SHP77 treated with DMSO at 0.1 percent for 48 hours (cell line): Measurements from ENCODE around the gene SLC7A14.

ENCODE experiments used
- DNase-seq: peaks from one replicate; lab custom pipeline; 2025; lab: John Stamatoyannopoulos, UW

Gene SLC7A14

GRCh38 chr3:170496868-170497140 is 89.1 kb downstream of the SLC7A14 start:
- DNase-seq: no peak

DNA sequence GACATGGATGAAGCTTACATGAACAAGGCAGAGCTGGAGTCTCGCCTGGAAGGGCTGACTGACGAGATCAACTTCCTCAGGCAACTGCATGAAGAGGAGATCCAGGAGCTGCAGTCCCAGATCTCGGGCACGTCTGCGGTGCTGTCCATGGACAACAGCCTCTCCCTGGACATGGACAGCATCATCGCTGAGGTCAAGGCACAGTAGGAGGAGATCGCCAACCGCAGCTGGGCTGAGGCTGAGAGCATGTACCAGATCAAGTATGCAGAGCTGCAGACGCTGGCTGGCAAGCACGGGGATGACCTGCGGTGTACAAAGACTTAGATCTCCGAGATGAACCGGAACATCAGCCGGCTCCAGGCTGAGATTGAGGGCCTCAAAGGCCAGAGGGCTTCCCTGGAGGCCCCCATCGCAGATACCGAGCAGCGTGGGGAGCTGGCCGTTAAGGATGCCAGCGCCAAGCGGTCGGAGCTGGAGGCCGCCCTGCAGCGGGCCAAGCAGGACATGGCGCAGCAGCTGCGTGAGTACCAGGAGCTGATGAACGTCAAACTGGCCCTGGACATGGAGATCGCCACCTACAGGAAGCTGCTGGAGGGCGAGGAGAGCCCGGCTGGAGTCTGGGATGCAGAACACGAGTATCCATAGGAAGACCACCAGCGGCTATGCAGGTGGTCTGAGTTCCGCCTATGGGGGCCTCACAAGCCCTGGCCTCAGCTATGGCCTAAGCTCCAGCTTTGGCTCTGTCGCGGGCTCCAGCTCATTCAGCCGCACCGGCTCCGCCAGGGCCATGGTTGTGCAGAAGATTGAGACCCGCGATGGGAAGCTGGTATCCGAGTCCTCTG is 89.6 kb downstream of the SLC7A14 start:
- DNase-seq: no peak

DNA sequence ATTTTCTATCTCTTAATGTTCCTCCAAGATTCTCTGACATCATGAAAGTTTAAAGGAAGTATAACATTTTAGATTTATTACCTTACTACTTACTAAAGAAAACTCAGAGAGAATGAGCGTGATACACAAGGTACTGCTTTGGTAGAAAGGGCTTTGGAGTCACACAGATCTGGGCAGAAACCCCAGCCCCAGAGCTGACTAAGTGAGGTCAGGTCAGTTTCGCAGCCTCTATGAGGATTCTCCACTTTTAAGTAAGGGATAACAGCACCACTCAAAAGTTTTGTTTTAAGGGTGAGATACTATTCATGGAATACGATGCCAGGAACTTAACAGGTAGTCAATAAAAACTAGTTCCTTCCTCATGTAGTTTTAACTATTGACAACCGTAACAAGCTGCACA is 91.1 kb downstream of the SLC7A14 start:
- DNase-seq: no peak

GRCh38 chr3:170493712-170494182 is 92.1 kb downstream of the SLC7A14 start:
- DNase-seq: no peak

DNA sequence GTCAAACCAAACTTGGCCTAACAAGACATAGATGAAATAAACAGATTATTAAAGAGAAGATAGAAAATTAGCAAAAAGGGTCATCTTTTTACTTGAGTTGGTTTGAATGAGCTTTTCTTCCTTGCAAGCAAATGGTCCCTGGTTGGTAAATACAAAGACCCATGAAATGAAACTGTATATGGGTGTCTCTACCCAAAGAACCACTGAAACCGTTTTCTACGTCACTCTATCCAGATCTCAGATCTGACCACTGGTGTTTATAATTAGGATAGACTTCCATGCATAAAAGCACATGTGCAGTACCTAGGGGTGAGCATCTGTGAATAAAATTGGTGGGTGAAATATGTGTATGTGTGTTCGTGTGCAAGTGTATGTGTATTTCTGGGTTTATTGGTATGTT is 94.0 kb downstream of the SLC7A14 start:
- no peak for DNase-seq

DNA sequence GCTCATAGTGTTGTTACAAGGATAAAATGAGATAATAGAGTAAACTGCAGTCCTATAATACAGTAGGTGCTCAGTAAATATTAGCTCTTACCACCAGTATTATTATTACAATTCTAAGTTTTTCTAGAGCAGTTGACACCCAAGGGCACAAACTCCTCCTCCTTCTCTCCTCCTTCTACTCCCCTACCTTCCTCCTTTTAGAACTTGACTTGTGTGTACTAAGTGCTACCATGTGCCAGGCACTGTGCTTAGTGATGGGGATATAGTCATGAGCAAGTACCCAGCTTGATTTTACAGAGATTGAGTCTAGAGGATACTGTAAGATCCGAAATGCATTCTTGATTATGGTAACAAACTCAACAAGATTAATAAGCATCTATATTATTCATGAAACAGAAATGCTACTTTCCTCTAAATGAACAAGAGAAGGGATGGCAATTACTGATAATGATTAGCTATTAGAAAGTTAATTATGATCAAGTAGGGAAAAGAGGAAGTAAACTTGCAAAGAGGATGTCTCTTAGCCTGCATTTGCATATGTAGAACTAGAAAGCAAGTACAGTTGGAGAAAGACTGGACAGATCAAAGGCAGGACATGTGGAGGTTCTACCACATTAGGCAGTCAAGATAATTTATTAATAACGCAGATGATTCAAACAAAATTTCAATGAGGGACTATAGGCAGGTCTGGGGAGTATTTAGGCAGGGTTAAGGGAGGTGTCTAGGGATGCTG is 94.9 kb downstream of the SLC7A14 start:
- DNase-seq: no peak

DNA sequence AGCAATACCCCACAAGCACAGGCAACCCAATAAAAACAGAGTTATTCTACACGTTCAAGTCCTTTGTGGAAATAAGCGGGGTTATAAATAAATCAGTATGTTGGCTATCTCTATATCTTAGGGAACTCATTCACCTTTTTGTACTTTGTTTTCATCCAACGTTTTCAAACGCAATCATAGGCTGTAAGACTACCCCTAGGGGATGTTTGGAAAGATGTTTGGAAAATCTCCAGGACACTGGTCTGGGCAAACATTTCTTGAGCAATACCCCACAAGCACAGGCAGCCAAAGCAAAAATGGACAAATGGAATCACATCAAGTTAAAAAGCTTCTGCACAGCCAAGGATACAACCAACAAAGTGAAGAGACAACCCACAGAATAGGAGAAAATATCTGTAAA is 97.1 kb downstream of the SLC7A14 start:
- DNase-seq: no peak

DNA sequence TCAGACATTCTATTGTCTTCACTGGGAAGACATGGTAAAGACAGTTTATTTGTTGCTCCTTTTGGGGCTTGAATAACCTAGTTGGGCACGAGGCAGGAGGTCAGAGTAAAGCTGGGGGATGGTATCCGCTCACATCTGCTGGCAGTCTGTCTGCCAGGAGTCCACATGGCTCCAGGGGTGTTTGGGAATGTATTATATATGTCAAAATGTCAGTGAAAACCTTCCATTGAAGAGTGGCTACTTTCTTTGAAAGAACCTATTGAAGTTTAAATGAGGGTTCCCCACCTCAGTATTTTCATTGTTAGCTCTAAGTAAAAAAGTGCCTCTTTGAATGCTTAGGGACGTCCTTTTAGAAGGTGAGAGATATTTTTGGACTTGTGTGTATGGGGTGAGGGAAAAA is 98.8 kb downstream of the SLC7A14 start:
- DNase-seq: no peak

DNA sequence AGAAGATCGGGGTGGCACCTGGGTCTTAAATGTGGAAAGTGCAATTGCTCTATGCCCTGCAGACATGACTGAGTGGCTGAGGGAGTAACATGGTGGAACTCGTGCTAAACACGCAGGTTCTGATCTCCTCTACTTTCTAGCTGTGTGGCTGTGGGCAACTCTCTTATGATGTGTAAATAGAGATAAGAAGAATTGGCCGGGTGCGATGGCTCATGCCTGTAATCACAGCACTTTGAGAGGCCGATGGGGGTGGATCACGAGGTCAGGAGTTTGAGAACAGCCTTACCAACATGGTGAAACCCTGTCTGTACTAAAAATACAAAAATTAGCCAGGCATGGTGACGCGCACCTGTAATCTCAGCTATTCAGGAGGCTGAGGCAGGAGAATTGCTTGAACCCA is 99.5 kb downstream of the SLC7A14 start:
- no peak for DNase-seq

DNA sequence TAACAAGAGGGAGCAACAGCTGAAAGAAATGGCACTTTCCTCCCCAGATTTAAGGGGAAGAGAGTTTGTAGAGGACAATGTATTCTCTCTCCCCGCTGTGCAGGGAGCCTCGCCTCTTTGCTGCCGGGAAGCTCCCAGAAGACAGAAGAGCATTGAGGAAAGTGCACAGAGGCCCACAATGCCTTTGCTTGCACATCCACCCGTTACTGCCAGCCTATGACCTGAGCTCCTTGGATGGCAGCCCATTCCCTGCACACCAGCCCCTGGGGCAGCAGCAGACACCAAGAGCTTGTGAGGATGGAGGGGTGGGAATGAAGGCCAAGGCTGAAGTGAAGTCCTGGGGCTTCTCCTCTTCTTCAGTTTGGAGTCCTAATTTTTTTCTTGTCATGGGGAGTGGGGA is 100.2 kb downstream of the SLC7A14 start:
- DNase-seq: no peak

DNA sequence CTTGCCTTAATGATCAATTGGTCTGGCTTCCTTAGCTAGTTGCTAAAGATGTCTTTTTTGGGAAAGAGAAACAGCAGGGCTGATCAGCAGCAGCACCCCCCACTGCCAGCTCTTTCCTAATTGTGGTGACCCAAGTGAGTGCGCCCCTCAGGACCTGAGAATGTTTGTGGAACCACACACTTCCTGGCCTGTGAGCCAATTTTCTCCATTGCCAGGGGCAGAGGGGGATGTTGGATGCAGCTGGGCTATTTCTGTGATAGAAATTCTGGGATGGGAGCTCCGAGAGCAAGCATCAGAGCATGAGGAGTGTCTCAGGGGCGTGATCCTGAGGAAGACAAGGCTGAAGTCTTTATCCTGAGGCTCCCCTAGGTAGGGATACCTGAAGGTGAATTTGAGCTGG is 100.6 kb downstream of the SLC7A14 start:
- DNase-seq: no peak

GRCh38 chr3:170484869-170485268 is 101.0 kb downstream of the SLC7A14 start:
- DNase-seq: no peak

DNA sequence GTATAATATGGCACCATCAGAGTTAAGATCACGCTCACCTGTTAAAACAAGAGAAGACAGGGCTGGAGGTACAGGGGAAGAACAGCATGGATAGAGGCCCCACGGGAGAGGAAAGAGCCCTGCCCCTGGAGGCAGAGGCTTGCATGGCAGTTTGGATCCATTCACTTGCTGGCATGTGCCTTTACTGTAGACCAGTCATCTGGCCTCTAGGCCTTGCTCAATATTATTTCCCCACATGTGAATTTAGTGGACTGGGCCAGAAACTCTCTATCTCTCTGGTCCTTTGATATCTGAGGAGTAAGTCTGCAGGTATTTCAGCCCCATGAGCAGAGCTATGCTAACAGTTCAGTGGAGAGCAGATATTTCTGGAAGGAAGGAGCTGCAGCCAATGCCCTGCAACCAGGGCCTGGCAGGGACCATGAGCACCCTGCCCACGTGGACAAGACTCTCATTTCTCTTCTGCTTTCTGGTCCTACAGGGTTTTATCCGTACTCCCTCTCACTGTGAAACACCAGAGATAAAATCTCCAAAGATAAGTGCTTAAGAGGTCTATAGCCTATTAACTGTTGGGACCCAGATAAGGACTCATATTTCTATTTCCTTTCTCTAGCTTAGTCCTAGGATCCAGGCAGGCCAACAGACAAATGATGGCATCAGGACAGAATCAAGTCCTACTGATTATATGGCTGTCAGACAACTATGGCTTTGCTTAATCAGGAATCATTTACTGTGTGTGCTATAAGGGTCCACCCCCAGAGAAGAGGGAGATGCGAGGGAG is 102.2 kb downstream of the SLC7A14 start:
- DNase-seq: no peak

DNA sequence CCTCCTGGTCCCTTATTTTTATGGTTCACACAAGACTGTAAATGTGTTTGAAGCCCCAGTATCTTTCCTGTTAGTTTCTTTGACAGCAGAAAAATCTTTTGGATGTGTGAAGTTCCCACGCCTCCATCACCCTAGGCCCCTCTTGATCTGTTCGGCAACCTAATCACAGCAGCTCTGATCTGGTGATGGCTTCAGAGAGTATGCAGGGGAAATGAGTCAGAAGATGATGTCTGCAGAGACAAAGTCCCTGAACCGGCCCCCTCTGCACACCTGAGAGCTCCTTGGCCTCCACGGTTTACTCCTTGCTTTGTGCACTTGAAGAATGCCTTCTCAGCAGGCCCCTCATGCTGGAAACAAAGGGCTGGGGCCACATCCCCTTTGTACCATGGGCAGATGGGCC is 103.7 kb downstream of the SLC7A14 start:
- no peak for DNase-seq

DNA sequence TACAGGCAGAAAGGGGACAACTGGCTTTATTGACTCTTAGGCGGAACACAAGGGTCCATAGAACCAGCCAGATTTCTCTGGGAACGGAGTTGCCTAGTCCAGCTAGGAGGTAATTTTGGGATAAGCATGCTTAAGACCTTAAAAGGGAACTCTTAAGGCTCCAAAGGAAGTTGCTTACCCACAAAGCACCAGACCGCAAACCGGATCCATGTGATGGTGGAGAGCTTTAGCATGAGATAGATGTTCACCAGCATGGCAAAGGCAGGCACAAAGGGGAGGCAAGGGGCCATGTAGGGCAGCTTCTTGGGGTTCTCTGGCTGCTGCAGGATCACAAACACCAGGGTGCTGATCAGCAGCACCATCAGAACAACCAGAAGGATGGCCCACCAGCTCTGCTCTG is 105.8 kb downstream of the SLC7A14 start:
- no peak for DNase-seq

GRCh38 chr3:170477395-170477794 is 108.5 kb downstream of the SLC7A14 start:
- DNase-seq: no peak

DNA sequence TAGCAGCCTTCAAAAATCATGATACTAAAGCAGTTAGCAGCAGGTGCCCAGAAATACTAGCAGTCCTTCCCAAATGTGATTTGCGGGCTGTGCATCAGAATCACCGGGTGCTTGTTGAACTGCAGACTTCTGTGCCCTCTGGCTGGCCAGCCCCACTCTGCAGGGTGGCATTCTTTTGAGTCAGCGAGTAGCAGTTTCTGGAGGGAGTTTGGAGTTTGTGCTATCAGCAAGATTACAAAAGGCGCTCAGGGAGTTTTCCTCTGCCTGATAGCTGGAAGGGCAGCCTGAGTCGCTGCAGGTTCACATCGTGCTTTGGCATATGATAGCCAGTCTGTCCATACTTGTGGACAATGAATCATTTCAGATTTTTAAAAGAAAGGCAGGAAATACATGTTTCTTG is 109.6 kb downstream of the SLC7A14 start:
- DNase-seq: no peak

DNA sequence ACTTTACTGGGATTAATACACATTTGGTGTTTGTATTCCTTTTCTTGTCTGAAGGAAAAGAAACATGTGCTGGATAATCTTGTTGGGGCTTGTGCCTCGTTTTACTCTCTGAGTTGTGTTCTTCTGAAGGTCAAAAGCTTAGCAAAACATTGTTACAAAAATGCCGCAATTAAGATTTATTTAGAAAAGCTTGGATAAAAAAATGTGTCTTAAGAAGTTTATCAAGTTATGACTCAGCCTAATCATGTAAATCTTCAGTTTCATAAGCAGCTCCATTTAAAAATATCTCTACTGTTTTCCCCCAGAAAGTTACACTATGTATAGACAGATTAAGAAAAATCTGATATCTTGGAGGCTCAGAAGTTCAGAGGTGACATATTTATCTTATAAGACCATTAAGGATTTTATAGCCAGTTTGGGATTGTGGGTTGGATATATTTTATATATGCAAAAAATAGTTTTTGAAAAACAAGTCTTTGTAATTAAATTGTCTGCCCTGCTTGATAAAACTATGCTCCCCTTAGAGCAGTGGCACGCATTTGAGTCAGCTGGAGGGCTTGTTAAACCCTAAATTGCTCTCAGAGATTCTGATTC is 110.7 kb downstream of the SLC7A14 start:
- DNase-seq: no peak

DNA sequence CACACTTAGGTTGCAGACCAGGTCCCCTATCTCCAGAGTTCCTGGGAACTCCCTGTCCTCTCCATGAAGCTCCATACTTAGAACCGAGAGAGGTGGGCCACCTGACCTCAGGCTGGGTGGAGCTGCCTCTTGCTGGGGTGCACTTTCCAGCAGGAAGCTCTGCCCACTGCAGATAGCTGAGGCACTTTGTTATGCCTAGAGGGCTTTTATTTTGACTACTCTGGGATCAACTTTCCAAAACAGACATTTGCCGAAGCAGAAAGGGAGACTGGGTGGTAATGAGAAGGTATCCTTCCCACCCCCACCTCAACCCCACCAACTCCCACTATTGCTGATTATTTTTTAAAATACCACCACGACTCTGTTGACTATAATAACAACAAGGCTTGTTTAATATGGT is 112.5 kb downstream of the SLC7A14 start:
- no peak for DNase-seq

DNA sequence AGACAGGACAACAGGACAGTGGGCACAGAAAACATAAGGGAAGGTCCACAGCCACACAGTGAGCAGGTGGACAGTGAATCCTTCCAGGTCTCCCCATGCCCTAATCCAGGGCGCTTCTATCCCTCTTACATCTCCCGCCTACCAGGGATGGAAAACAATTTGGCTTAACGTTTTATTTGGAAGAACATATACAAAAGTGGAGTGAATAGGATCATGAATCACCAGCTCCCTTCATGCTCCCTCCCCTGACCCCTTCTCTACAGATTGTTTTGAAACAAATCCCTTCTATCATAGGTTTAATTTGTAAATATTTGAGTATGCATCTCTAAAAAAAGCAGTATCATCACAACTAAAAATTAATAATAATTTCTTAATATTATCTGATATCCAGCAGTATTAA is 114.7 kb downstream of the SLC7A14 start:
- no peak for DNase-seq

DNA sequence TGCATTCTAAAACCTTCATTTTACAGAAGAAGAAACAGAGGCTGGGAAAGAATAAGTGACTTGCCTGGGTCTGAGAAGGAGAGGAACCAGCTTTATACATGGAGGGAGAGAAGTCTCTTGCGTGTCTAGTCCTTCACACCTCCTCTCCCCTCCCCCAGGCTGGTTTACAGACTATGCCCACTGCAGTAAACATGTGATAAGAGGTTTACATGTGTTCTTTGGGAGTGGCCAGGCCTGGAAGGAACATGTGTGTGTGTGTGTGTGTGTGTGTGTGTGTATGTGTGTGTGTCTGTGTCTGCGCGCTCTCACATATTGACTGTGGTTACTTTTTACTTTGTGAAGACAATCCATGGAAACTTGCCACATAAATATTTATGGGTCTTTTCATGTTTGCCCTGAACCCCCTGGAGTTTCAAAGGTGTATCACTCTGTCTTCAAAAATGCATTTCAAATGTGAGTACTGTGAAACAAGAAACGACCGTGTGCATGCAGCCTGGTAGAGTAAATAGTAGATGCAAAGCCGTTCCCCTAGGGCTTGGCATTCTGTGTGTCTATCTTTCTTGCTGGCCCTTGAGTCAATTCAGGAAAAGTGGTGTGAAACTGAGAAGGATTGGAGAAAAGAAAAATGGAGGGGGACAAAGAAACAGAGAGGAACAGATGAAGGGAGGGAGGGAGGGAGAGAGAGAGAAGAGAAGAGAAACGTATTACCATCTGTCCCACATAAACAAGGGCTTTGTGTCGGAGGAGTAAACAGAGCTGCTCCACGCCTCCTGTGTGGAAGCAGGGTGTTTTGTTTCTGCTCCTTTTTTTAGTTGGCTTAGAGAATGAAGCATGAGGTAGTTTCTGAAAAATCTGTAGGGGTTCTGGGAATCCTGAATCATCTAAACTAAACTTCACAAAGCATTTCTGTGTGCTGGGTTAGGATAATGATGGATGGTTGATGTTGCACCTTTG is 115.5 kb downstream of the SLC7A14 start:
- no peak for DNase-seq
